GM12878 (cell line): Measurements from ENCODE around the gene ESR2. TPM values are rescaled to one million over a fixed set of nuclear protein-coding genes. Genes with fewer than 3 reads are reported as not detected.

Experiments used
- ATAC-seq: fragments of 200-7000 bp; cut with Tn5 transposase; 3 replicates; pipeline ENCODE4 v1.9.1; 2020; ENCODE audit warnings: mild to moderate bottlenecking, moderate library complexity
- BruUV-seq: library from RNA; stranded (reverse); fragments of 400-500 nt; replicated peaks from 2 replicates; lab custom pipeline; 2021; lab: Mats Ljungman, UMichigan
- CTCF ChIA-PET: fragments of 300-600 bp; sonication (Branson Sonifier 250); formaldehyde crosslinking; extraction: SDS; loops from one replicate; lab custom pipeline; 2021; ENCODE audit warnings: inconsistent platforms; lab: Yijun Ruan, JAX
- POLR2A ChIA-PET: fragments of 350-600 bp; formaldehyde crosslinking; extraction: SDS; loops from one replicate; lab custom pipeline; 2021; ENCODE audit warnings: inconsistent platforms; lab: Charles Lee
- RAD21 ChIA-PET: fragments of 300-600 bp; sonication (Branson Sonifier 250); formaldehyde crosslinking; loops from one replicate; lab custom pipeline; 2023; ENCODE audit warnings: antibody characterized with exemption; ENCODE audit not compliant: unreplicated experiment; lab: Charles Lee
- SMC1A ChIA-PET: fragments of 300-600 bp; sonication (Branson Sonifier 250); formaldehyde crosslinking; loops from one replicate; lab custom pipeline; 2023; ENCODE audit not compliant: unreplicated experiment, uncharacterized antibody; lab: Charles Lee
- DNase-seq: peaks from one replicate; pipeline ENCODE4 v3.0.0-alpha.2; 2011; ENCODE audit warnings: low read depth, low spot score
- FAIRE-seq: peaks from 3 replicates; lab custom pipeline; 2011; peaks lifted over from hg19 to GRCh38; lab: Jason Lieb, UNC
- H2AFZ ChIP-seq: 2 replicates; pipeline ENCODE4 v1.6.0; 2011; ENCODE audit warnings: low read depth, low read length, control low read depth; ENCODE audit not compliant: control insufficient read depth
- H3K27ac ChIP-seq: 2 replicates; pipeline ENCODE4 v1.5.1; 2011; ENCODE audit warnings: control low read depth; ENCODE audit not compliant: control insufficient read depth, insufficient read depth
- H3K27me3 ChIP-seq, 2 experiments: replicated peaks in 1 of 2; 2 replicates each; pipeline versions ENCODE4 v1.6.0 to v1.6.1; 2011; ENCODE audit warnings: low read length in 1 of 2; ENCODE audit not compliant: control insufficient read depth in 2 of 2, insufficient read depth in 2 of 2
- H3K36me3 ChIP-seq, 2 experiments: 2 replicates each; pipeline ENCODE4 v1.5.1; 2011; ENCODE audit warnings: low read length in 1 of 2; ENCODE audit not compliant: control insufficient read depth in 2 of 2, insufficient read depth in 2 of 2
- H3K4me1 ChIP-seq: 2 replicates; pipeline ENCODE4 v1.6.1; 2011; ENCODE audit warnings: mild to moderate bottlenecking, low read length, moderate library complexity, mixed read lengths; ENCODE audit not compliant: control insufficient read depth, insufficient read depth
- H3K4me2 ChIP-seq: 2 replicates; pipeline ENCODE4 v1.6.0; 2011; ENCODE audit warnings: control low read depth; ENCODE audit not compliant: control insufficient read depth, insufficient read depth
- H3K4me3 ChIP-seq: fragments of 200-600 bp; sonication (generic); 2 replicates; pipeline ENCODE4 v1.5.1; 2016
- H3K79me2 ChIP-seq: 2 replicates; pipeline ENCODE4 v1.6.0; 2011; ENCODE audit warnings: low read length; ENCODE audit not compliant: control insufficient read depth, insufficient read depth
- H3K9ac ChIP-seq: 2 replicates; pipeline ENCODE4 v1.8.0; 2011; ENCODE audit warnings: low read length, control low read depth, mixed read lengths; ENCODE audit not compliant: control insufficient read depth, insufficient read depth
- H3K9me3 ChIP-seq: replicated peaks from 3 replicates; pipeline ENCODE4 v1.5.1; 2011; ENCODE audit warnings: mild to moderate bottlenecking, low read length; ENCODE audit not compliant: control insufficient read depth, insufficient read depth
- H4K20me1 ChIP-seq: 2 replicates; pipeline ENCODE4 v1.6.0; 2011; ENCODE audit not compliant: control insufficient read depth, insufficient read depth
- ATF7 ChIP-seq: fragments of 450-650 bp; IDR thresholded peaks from 2 replicates; pipeline ENCODE4 v1.6.1; 2016; ENCODE audit warnings: low read depth, mild to moderate bottlenecking
- ETV6 ChIP-seq, 2 experiments: fragments of 450-650 bp in 1 of 2; IDR thresholded peaks in 1 of 2; conservative IDR thresholded peaks in 1 of 2; 2 replicates each; pipeline ENCODE4 v1.6.1; 2014; ENCODE audit warnings: antibody characterized with exemption in 1 of 2, borderline replicate concordance in 1 of 2, low read depth in 1 of 2, mild to moderate bottlenecking in 1 of 2, moderate library complexity in 1 of 2
- FOXK2 ChIP-seq: fragments of 450-650 bp; IDR thresholded peaks from 2 replicates; pipeline ENCODE4 v1.6.1; 2017; ENCODE audit warnings: mild to moderate bottlenecking, moderate library complexity
- GATAD2B ChIP-seq: fragments of 450-650 bp; conservative IDR thresholded peaks from 2 replicates; pipeline ENCODE4 v1.6.1; 2017; ENCODE audit warnings: low read depth, mild to moderate bottlenecking, moderate library complexity
- HDAC6 ChIP-seq: fragments of 200-600 bp; sonication (generic); IDR thresholded peaks from one replicate; pipeline ENCODE4 v1.8.0; 2017; ENCODE audit warnings: antibody characterized with exemption; ENCODE audit not compliant: unreplicated experiment
- KDM1A ChIP-seq: fragments of 200-600 bp; sonication (generic); IDR thresholded peaks from 2 replicates; pipeline ENCODE4 v1.6.1; 2016; ENCODE audit warnings: borderline replicate concordance
- NFXL1 ChIP-seq: fragments of 450-650 bp; IDR thresholded peaks from 2 replicates; pipeline ENCODE4 v1.6.1; 2017; ENCODE audit warnings: antibody characterized with exemption, mild to moderate bottlenecking, borderline replicate concordance
- NRF1 ChIP-seq: conservative IDR thresholded peaks from 2 replicates; pipeline ENCODE4 v1.6.1; 2011; ENCODE audit warnings: mild to moderate bottlenecking, low read depth, low read length, improper control_type of control experiment
- RB1 ChIP-seq: fragments of 450-650 bp; formaldehyde crosslinking; IDR thresholded peaks from 2 replicates; pipeline ENCODE4 v1.6.1; 2017; ENCODE audit warnings: mild to moderate bottlenecking, borderline replicate concordance
- ZNF24 ChIP-seq: fragments of 450-650 bp; IDR thresholded peaks from 2 replicates; pipeline ENCODE4 v1.6.1; 2017; ENCODE audit warnings: antibody characterized with exemption, mild to moderate bottlenecking
- ZNF384 ChIP-seq: IDR thresholded peaks from 2 replicates; pipeline ENCODE4 v1.6.1; 2012; ENCODE audit warnings: low read depth, mild to moderate bottlenecking, low read length, improper control_type of control experiment, borderline replicate concordance
- WGBS: methylation state at CpG from one replicate; pipeline ENCODE4 v1.1.6; 2016; ENCODE audit warnings: low lambda C conversion rate; ENCODE audit not compliant: insufficient replicate concordance, insufficient coverage; ENCODE audit errors: missing lambda C conversion rate; 5-methylcytosine and 5-hydroxymethylcytosine counted together
- in situ Hi-C: fragments of 300-500 bp; cut with MboI; formaldehyde crosslinking; loops from 9 replicates; pipeline ENCODE4 v1.14.3; 2018; ENCODE audit warnings: mixed read lengths
- intact Hi-C: fragments of 100-400 bp; cut with micrococcal nuclease; formaldehyde crosslinking; loops from one replicate; pipeline ENCODE4 v1.14.2; 2022; ENCODE audit not compliant: unreplicated experiment
- polyA plus RNA-seq, 11 experiments: library from polyadenylated mRNA; depleted of rRNA in 4 of 11; unstranded in 6 of 11; stranded (reverse) in 5 of 11; fragments of >200 nt; fragmentation: Nextera tagmentation in 4 of 11; fragmentation: Illumina TruSeq in 1 of 11; extraction: Ambion mirVana in 4 of 11; extraction: Trizol in 1 of 11; gene quantifications; 1 replicate in 1 of 11; 2 replicates in 10 of 11; pipeline versions ENCODE4 v1.2.1 to v1.2.3, GENCODE V29; 2011 to 2016; ENCODE audit warnings: inconsistent platforms in 2 of 11, missing spikeins in 2 of 11, low read depth in 1 of 11
- total RNA-seq, 4 experiments: library from RNA; depleted of rRNA in 3 of 4; stranded (reverse); fragments of >200 nt in 3 of 4; fragmentation: Illumina TruSeq in 1 of 4; extraction: Trizol in 1 of 4; gene quantifications; 2 replicates each; pipeline versions ENCODE4 v1.2.1 to v1.2.3, GENCODE V29; 2013 to 2021
- TF ChIP-seq, protein P1 (sequence below): fragments of 450-650 bp; IDR thresholded peaks from 2 replicates; pipeline ENCODE4 v1.6.1; 2017; ENCODE audit warnings: mild to moderate bottlenecking, low read depth, inconsistent platforms; ENCODE audit not compliant: poor library complexity, severe bottlenecking
- TF ChIP-seq, protein P2 (sequence below), 3 experiments: IDR thresholded peaks in 2 of 3; conservative IDR thresholded peaks in 1 of 3; 2 replicates each; pipeline ENCODE4 v1.5.1; 2011; ENCODE audit warnings: low read depth in 3 of 3, low read length in 3 of 3, mild to moderate bottlenecking in 3 of 3, control low read depth in 2 of 3, moderate library complexity in 2 of 3, inconsistent platforms in 1 of 3, mixed read lengths in 1 of 3; ENCODE audit not compliant: control insufficient read depth in 2 of 3, insufficient read depth in 1 of 3; ENCODE audit errors: extremely low read depth in 1 of 3
- TF ChIP-seq, protein P3 (sequence below): IDR thresholded peaks from 2 replicates; pipeline ENCODE4 v1.6.1; 2012; ENCODE audit warnings: mild to moderate bottlenecking, low read depth, low read length

The ESR2 gene
- total and polyA plus RNA-seq, 10 of the 15 experiments (the other 5 are each of a cell fraction or from before 2014, with no cell fraction given): 0.29 to 2.6 (median 0.81) TPM

DNA sequence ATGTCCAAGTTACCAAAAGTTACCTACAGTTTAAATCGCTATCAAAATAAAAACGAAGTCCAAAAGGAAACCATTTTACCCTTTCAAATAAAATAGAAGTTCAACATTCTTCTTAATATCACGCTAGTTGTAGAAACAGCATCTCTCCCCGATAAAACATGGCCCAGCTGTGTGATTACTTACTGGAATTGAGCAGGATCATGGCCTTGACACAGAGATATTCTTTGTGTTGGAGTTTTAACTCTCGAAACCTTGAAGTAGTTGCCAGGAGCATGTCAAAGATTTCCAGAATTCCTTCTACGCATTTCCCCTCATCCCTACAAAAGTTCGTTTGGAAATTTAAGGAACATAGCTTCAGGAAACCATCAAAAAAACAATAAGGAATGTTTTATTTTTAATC, 44.8 kb downstream of the ESR2 start (continued):
- TF ChIP-seq, protein P1, sequence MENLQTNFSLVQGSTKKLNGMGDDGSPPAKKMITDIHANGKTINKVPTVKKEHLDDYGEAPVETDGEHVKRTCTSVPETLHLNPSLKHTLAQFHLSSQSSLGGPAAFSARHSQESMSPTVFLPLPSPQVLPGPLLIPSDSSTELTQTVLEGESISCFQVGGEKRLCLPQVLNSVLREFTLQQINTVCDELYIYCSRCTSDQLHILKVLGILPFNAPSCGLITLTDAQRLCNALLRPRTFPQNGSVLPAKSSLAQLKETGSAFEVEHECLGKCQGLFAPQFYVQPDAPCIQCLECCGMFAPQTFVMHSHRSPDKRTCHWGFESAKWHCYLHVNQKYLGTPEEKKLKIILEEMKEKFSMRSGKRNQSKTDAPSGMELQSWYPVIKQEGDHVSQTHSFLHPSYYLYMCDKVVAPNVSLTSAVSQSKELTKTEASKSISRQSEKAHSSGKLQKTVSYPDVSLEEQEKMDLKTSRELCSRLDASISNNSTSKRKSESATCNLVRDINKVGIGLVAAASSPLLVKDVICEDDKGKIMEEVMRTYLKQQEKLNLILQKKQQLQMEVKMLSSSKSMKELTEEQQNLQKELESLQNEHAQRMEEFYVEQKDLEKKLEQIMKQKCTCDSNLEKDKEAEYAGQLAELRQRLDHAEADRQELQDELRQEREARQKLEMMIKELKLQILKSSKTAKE: no peak
- no peak for TF ChIP-seq ETV6 (conservative IDR thresholded peaks at IDR 0.05 in 1 of 2, IDR thresholded peaks at IDR 0.05 in 1 of 2; ENCODE audit: borderline replicate concordance in 1 of 2, low read depth in 1 of 2)
- TF ChIP-seq, all 136 proteins: peak for 0

DNA sequence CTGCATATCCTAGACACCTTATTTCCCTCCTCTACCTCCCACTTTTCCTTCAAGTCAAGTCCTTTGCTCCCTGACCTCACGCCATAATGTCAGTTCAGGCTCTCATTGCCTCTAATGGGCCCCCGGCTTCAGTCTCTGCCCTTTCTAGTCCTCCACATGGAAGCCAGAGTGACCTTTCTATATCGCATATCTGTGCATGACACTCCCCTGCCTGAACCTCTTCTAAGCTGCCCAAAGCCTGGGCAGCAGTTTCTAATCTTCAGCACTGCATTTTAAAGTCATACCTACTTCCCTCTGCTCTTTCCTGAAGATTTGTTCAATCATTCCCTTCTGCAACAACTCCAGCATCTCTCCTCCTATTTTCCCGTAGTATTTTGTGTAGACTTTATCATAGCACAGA, 45.5 kb downstream of the ESR2 start:
- H3K79me2 ChIP-seq: no peaks in the 10 kb centered on the region
- POLR2A ChIA-PET: no interaction called here
- H3K9me3 ChIP-seq: no peaks in the 10 kb centered on the region; the same call in 2 of the 3 replicates
- ATAC-seq (no peak), FAIRE-seq (no peak), DNase-seq (no peak)
- CTCF ChIA-PET: interaction anchor here (0.7 to 1.5 kb wide), 2 partner anchors 14 to 45 kb away, joined by 3 read pairs; partner anchors contain the start of gene ESR2
- H4K20me1 ChIP-seq: no peaks in the 10 kb centered on the region
- H2AFZ ChIP-seq: no peak overlapping the region
- no peaks in the 10 kb centered on the region for H3K36me3 ChIP-seq
- H3K4me2 ChIP-seq: no peak overlapping the region
- in situ Hi-C loops: no loop called here
- H3K9ac ChIP-seq: no peak overlapping the region
- no peak overlapping the region for H3K27ac ChIP-seq
- no peaks in the 10 kb centered on the region for H3K4me1 ChIP-seq
- TF ChIP-seq HDAC6 (no peak), ATF7 (no peak), NRF1 (no peak), NFXL1 (no peak), ZNF24 (no peak), GATAD2B (no peak), RB1 (no peak), KDM1A (no peak), ZNF384 (no peak), FOXK2 (no peak)
- TF ChIP-seq, protein P2, sequence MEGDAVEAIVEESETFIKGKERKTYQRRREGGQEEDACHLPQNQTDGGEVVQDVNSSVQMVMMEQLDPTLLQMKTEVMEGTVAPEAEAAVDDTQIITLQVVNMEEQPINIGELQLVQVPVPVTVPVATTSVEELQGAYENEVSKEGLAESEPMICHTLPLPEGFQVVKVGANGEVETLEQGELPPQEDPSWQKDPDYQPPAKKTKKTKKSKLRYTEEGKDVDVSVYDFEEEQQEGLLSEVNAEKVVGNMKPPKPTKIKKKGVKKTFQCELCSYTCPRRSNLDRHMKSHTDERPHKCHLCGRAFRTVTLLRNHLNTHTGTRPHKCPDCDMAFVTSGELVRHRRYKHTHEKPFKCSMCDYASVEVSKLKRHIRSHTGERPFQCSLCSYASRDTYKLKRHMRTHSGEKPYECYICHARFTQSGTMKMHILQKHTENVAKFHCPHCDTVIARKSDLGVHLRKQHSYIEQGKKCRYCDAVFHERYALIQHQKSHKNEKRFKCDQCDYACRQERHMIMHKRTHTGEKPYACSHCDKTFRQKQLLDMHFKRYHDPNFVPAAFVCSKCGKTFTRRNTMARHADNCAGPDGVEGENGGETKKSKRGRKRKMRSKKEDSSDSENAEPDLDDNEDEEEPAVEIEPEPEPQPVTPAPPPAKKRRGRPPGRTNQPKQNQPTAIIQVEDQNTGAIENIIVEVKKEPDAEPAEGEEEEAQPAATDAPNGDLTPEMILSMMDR (IDR thresholded peaks at IDR 0.05 in 2 of 3, conservative IDR thresholded peaks at IDR 0.05 in 1 of 3; ENCODE audit: control insufficient read depth in 2 of 3, extremely low read depth in 1 of 3, insufficient read depth in 1 of 3, low read depth in 3 of 3, low read length in 3 of 3): no peak
- TF ChIP-seq, protein P3, sequence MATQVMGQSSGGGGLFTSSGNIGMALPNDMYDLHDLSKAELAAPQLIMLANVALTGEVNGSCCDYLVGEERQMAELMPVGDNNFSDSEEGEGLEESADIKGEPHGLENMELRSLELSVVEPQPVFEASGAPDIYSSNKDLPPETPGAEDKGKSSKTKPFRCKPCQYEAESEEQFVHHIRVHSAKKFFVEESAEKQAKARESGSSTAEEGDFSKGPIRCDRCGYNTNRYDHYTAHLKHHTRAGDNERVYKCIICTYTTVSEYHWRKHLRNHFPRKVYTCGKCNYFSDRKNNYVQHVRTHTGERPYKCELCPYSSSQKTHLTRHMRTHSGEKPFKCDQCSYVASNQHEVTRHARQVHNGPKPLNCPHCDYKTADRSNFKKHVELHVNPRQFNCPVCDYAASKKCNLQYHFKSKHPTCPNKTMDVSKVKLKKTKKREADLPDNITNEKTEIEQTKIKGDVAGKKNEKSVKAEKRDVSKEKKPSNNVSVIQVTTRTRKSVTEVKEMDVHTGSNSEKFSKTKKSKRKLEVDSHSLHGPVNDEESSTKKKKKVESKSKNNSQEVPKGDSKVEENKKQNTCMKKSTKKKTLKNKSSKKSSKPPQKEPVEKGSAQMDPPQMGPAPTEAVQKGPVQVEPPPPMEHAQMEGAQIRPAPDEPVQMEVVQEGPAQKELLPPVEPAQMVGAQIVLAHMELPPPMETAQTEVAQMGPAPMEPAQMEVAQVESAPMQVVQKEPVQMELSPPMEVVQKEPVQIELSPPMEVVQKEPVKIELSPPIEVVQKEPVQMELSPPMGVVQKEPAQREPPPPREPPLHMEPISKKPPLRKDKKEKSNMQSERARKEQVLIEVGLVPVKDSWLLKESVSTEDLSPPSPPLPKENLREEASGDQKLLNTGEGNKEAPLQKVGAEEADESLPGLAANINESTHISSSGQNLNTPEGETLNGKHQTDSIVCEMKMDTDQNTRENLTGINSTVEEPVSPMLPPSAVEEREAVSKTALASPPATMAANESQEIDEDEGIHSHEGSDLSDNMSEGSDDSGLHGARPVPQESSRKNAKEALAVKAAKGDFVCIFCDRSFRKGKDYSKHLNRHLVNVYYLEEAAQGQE: no peak
- intact Hi-C loops: no loop called here
- H3K4me3 ChIP-seq: no peak overlapping the region
- SMC1A ChIA-PET: no interaction called here
- no TSS peak for BruUV-seq
- no peaks in the 10 kb centered on the region for H3K27me3 ChIP-seq
- RAD21 ChIA-PET: interaction anchor here (1.2 kb wide), 1 partner anchor 59 kb away, joined by 3 read pairs; no protein-coding TSS in a partner anchor
- WGBS: 68% methylated on average over 4 of the region's 4 CpGs
